ENCODE results near the gene LRCH1. TPM values are rescaled to one million over a fixed set of nuclear protein-coding genes. Genes with fewer than 3 reads are reported as not detected.

The LRCH1 gene
- total and polyA plus RNA-seq, 8 donors: 16.1 to 30.5 (median 26.8) TPM

DNA sequence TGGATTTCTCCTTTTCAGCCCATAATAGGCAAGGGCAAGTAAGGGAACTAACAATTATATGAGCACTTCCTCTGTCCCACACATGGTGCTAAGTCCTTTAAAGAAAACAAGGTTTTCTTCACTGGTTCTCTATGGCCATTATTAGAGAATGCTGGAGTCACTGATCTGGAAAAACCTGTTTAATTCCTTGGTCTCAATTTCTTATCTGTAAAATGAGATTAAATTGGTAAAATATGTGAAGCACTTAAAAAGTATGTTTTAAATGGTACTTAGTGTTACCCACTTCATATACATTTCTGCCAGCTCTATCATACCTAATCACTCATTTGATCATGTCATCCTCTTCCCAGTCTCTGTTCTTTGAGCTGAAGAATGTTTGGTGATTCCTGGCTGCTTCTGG lies 39.4 kb downstream of the LRCH1 start:
- Histone ChIP-seq H3K27me3 (no peaks in the 10 kb centered on the region), H3K27ac (no peak overlapping the region), H3K36me3 (no peaks in the 10 kb centered on the region), H3K4me3 (no peak overlapping the region), H3K4me1 (peaks cover 0 to 42% of the 10 kb centered on the region in 2 donors), H3K9me3 (no peaks in the 10 kb centered on the region)
- ATAC-seq (peak; percentile 25), DNase-seq (peak in 1 of 4 donors; percentile 51)
- intact Hi-C loops (cut with DNase I): no loop called here
- TF ChIP-seq CTCF (IDR thresholded peaks at IDR 0.05): no peak

- TF ChIP-seq CTCF (IDR thresholded peaks at IDR 0.05): no peak
- peaks cover 0 to 44% of the 10 kb centered on the region in 2 donors for H3K4me1 ChIP-seq
- intact Hi-C loops (cut with DNase I): no loop called here
- no peak for ATAC-seq
- no peak overlapping the region for H3K27ac ChIP-seq
- H3K27me3 ChIP-seq: no peaks in the 10 kb centered on the region
- H3K9me3 ChIP-seq: no peaks in the 10 kb centered on the region
- DNase-seq: peak in 1 of 4 donors; percentile 43
- H3K36me3 ChIP-seq: no peaks in the 10 kb centered on the region
- H3K4me3 ChIP-seq: no peak overlapping the region
Observed at GRCh38 chr13:46593398-46593797, 40.4 kb downstream of the LRCH1 start.

GRCh38 chr13:46594374-46595078 lies 41.6 kb downstream of the LRCH1 start:
- intact Hi-C loops (cut with DNase I): no loop called here
- no peak for DNase-seq
- peak; percentile 23 for ATAC-seq
- no peaks in the 10 kb centered on the region for H3K9me3 ChIP-seq
- H3K4me3 ChIP-seq: no peak overlapping the region
- TF ChIP-seq CTCF (IDR thresholded peaks at IDR 0.05): no peak
- no peaks in the 10 kb centered on the region for H3K27me3 ChIP-seq
- H3K27ac ChIP-seq: no peak overlapping the region
- no peaks in the 10 kb centered on the region for H3K36me3 ChIP-seq
- peaks cover 0 to 54% of the 10 kb centered on the region in 2 donors for H3K4me1 ChIP-seq

DNA sequence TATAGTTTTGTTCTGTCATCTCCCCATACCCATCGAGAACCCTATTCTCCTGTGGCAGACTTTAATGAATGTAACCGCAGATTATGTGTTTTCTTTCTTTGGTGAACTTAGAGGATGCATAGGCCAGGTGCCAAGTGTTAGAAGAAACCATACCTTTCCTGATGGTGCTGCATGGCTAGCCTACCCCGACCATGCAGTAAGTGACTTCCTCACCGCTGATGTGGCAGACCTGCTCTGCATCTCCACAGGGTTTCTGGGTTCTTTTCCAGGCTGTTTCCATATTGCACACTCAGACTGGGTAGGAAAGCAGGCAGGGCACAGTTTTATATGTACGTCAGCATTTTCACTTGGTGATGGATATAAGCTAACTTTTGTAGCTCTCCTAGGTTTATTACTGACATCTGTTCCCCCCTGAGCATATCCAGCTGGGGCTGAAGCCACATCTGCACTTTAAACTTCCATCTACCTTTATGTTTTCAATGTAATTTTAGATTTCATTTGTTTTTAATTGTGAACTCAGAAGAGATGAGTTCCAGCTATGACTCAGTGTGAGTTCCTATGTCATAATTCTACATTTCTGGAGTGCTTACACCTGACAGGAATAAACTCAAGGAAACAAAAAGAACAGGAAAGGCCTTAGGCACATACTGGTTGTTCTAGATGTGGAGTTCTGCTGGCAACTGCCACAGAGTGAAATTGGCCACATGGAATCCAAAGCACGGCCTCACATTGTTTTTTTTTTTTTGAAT lies 42.3 kb downstream of the LRCH1 start:
- H3K36me3 ChIP-seq: no peaks in the 10 kb centered on the region
- H3K27me3 ChIP-seq: no peaks in the 10 kb centered on the region
- no peak overlapping the region for H3K4me3 ChIP-seq
- no peak for DNase-seq
- no peaks in the 10 kb centered on the region for H3K9me3 ChIP-seq
- intact Hi-C loops (cut with DNase I): no loop called here
- peak; percentile 66 for ATAC-seq
- TF ChIP-seq CTCF (IDR thresholded peaks at IDR 0.05): no peak
- H3K4me1 ChIP-seq: peaks cover 0 to 58% of the 10 kb centered on the region in 2 donors
- H3K27ac ChIP-seq: peak overlapping the region; percentile 20 to 56

DNA sequence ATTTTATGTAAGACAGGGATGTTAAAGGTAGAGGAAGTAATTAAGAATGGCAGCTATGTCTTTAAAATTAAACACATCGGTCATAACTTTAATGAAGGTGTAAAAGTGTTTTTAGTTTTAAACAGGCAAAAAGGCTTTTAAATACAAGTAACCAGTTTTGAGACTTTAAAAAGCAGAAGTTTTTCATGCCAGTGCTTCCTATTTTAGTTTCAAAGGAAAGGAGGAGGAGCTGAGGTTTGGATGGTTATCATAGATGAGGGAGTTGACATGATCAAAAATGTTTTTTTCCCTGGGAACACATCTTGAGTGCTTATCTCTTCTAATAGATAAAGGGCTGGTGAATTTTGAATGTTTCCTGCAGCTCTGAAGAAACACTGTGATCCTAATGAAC lies 42.9 kb downstream of the LRCH1 start:
- H3K27me3 ChIP-seq: no peaks in the 10 kb centered on the region
- no peak for DNase-seq
- no peak for TF ChIP-seq CTCF (IDR thresholded peaks at IDR 0.05)
- no peaks in the 10 kb centered on the region for H3K9me3 ChIP-seq
- intact Hi-C loops (cut with DNase I): no loop called here
- H3K36me3 ChIP-seq: no peaks in the 10 kb centered on the region
- no peak for ATAC-seq
- H3K4me1 ChIP-seq: peaks cover 0 to 63% of the 10 kb centered on the region in 2 donors
- no peak overlapping the region for H3K4me3 ChIP-seq
- peak overlapping the region in 1 of 2 donors; percentile 56 for H3K27ac ChIP-seq

Data from left lung (tissue), 10 donors.